OCI-LY3 (cell line): ENCODE measurements around the gene GATA6.
"Not testable (repeated sequence)": the region's sequence is repeated elsewhere in the genome, so short reads cannot be mapped to it uniquely, and the experiment has no call there.

Source experiments
- H2AFZ ChIP-seq: fragments of 200-600, 300-600 bp; shearing (Covaris generic); 2 replicates; pipeline ENCODE4 v1.6.0; 2014; ENCODE audit warnings: antibody characterized with exemption, low read depth, low read length
- H3K27ac ChIP-seq: fragments of 200-600, 300-600 bp; sonication (generic); 2 replicates; pipeline ENCODE4 v1.5.1; 2014; ENCODE audit warnings: mild to moderate bottlenecking, low read length, moderate library complexity, mixed read lengths
- H3K27me3 ChIP-seq: fragments of 200-600, 300-600 bp; sonication (generic); 2 replicates; pipeline ENCODE4 v1.6.1; 2014; ENCODE audit warnings: low read depth, low read length, mixed read lengths
- H3K36me3 ChIP-seq: fragments of 200-600, 300-600 bp; sonication (generic); replicated peaks from 2 replicates; pipeline ENCODE3; 2014; ENCODE audit warnings: low read depth, low read length, mixed read lengths
- H3K4me1 ChIP-seq: fragments of 300-600, 200-600 bp; sonication (generic); 2 replicates; pipeline ENCODE4 v1.6.1; 2014; ENCODE audit warnings: low read length, mixed read lengths
- H3K4me2 ChIP-seq: fragments of 200-600, 300-600 bp; sonication (generic); 2 replicates; pipeline ENCODE4 v1.6.1; 2014; ENCODE audit warnings: low read length, mixed read lengths
- H3K4me3 ChIP-seq: fragments of 300-600, 200-600 bp; sonication (generic); 2 replicates; pipeline ENCODE4 v1.5.1; 2014; ENCODE audit warnings: antibody characterized with exemption, mild to moderate bottlenecking, low read length, moderate library complexity
- H3K79me2 ChIP-seq: fragments of 300-600, 200-600 bp; shearing (Covaris generic); 2 replicates; pipeline ENCODE4 v1.6.1; 2014; ENCODE audit warnings: mild to moderate bottlenecking, low read length, mixed read lengths
- H3K9ac ChIP-seq: fragments of 300-600, 200-600 bp; shearing (Covaris generic); 2 replicates; pipeline ENCODE4 v1.6.0; 2014; ENCODE audit warnings: mild to moderate bottlenecking, low read length, moderate library complexity
- H3K9me3 ChIP-seq: fragments of 200-600, 300-600 bp; shearing (Covaris generic); 2 replicates; pipeline ENCODE4 v1.6.1; 2014; ENCODE audit warnings: low read length, mixed read lengths; ENCODE audit not compliant: insufficient read depth
- H4K20me1 ChIP-seq: fragments of 200-600, 300-600 bp; sonication (generic); 2 replicates; pipeline ENCODE4 v1.6.1; 2016; ENCODE audit warnings: low read length, mixed read lengths; ENCODE audit not compliant: insufficient read depth
- CTCF ChIP-seq: fragments of 200-600, 300-600 bp; sonication (generic); IDR thresholded peaks from 2 replicates; pipeline ENCODE4 v1.5.1; 2014; ENCODE audit warnings: antibody characterized with exemption, low read length, low read depth
- EZH2phosphoT487 ChIP-seq: fragments of 200-600 bp; shearing (Covaris generic); IDR thresholded peaks from 2 replicates; pipeline ENCODE4 v1.6.1; 2018; ENCODE audit warnings: antibody characterized with exemption, mixed run types, low read depth

The GATA6 gene

GRCh38 chr18:22194151-22194598, 24.8 kb downstream of the GATA6 start:
- Histone ChIP-seq H3K36me3 (no peaks in the 10 kb centered on the region), H3K27me3 (no peaks in the 10 kb centered on the region; the same call in 1 of the 2 replicates), H3K27ac (no peak overlapping the region), H3K9me3 (no peaks in the 10 kb centered on the region), H3K4me1 (peaks cover 15% of the 10 kb centered on the region), H4K20me1 (no peaks in the 10 kb centered on the region), H3K9ac (no peak overlapping the region), H3K79me2 (no peaks in the 10 kb centered on the region), H2AFZ (peak overlapping the region; percentile 43; the same call in 1 of the 2 replicates), H3K4me2 (no peak overlapping the region), H3K4me3 (no peak overlapping the region)
- no peak for TF ChIP-seq EZH2phosphoT487
- no peak for TF ChIP-seq CTCF

- Histone ChIP-seq H3K4me2 (no peak overlapping the region), H3K4me3 (no peak overlapping the region), H3K36me3 (no peaks in the 10 kb centered on the region), H3K9ac (no peak overlapping the region), H3K4me1 (peaks cover 15% of the 10 kb centered on the region), H3K9me3 (no peaks in the 10 kb centered on the region), H3K79me2 (no peaks in the 10 kb centered on the region), H3K27ac (no peak overlapping the region), H4K20me1 (no peaks in the 10 kb centered on the region), H3K27me3 (no peaks in the 10 kb centered on the region; the same call in 1 of the 2 replicates), H2AFZ (no peak overlapping the region)
- TF ChIP-seq EZH2phosphoT487 (no peak), CTCF (no peak)
Measured at GRCh38 chr18:22195052-22195451, 25.7 kb downstream of the GATA6 start.

GRCh38 chr18:22196943-22197342, 27.6 kb downstream of the GATA6 start:
- H3K4me3 ChIP-seq, H3K9ac ChIP-seq, H2AFZ ChIP-seq, H3K4me2 ChIP-seq, H3K4me1 ChIP-seq, H3K27me3 ChIP-seq, H3K9me3 ChIP-seq, H3K79me2 ChIP-seq, H3K27ac ChIP-seq, H4K20me1 ChIP-seq, H3K36me3 ChIP-seq: not testable (repeated sequence)

- Histone ChIP-seq H3K79me2 (no peaks in the 10 kb centered on the region), H3K4me2 (no peak overlapping the region), H3K9ac (no peak overlapping the region), H3K36me3 (no peaks in the 10 kb centered on the region), H4K20me1 (no peaks in the 10 kb centered on the region), H3K9me3 (no peaks in the 10 kb centered on the region), H3K4me3 (no peak overlapping the region), H3K4me1 (no peaks in the 10 kb centered on the region), H3K27ac (no peak overlapping the region), H3K27me3 (no peaks in the 10 kb centered on the region; the same call in none of the 2 replicates), H2AFZ (no peak overlapping the region)
- no peak for TF ChIP-seq CTCF
- TF ChIP-seq EZH2phosphoT487, result no peak
Measured at GRCh38 chr18:22197668-22198067, 28.3 kb downstream of the GATA6 start.

GRCh38 chr18:22198163-22198562, 28.8 kb downstream of the GATA6 start:
- no peaks in the 10 kb centered on the region for H4K20me1 ChIP-seq
- H3K4me1 ChIP-seq, result no peaks in the 10 kb centered on the region
- no peak overlapping the region for H3K27ac ChIP-seq
- H3K4me2 ChIP-seq, result no peak overlapping the region
- no peaks in the 10 kb centered on the region for H3K79me2 ChIP-seq
- no peaks in the 10 kb centered on the region; the same call in none of the 2 replicates for H3K27me3 ChIP-seq
- H3K4me3 ChIP-seq, result no peak overlapping the region
- H2AFZ ChIP-seq, result no peak overlapping the region
- H3K9me3 ChIP-seq, result no peaks in the 10 kb centered on the region
- TF ChIP-seq CTCF (no peak), EZH2phosphoT487 (no peak)
- no peaks in the 10 kb centered on the region for H3K36me3 ChIP-seq
- H3K9ac ChIP-seq, result no peak overlapping the region
